WERI-Rb-1 (cell line): ENCODE data around the gene PDE3B.
A peak's percentile ranks its signal among the peaks of the same experiment; 100 is the strongest.

ENCODE experiments used
- DNase-seq: peaks from one replicate; pipeline ENCODE4 v3.0.0-alpha.2; 2020
- H3K27ac ChIP-seq: fragments of 250-450 bp; sonication (Bioruptor Pico); 2 replicates; pipeline ENCODE4 v1.5.1; 2020; ENCODE audit warnings: mild to moderate bottlenecking, moderate library complexity
- H3K27me3 ChIP-seq: fragments of 250-450 bp; sonication (Bioruptor Pico); 2 replicates; pipeline ENCODE4 v1.5.1; 2021; ENCODE audit warnings: mild to moderate bottlenecking, low read depth, moderate library complexity; ENCODE audit not compliant: insufficient read depth, severe bottlenecking
- H3K36me3 ChIP-seq: fragments of 250-450 bp; sonication (Bioruptor Pico); 2 replicates; pipeline ENCODE4 v1.5.1; 2020; ENCODE audit warnings: mild to moderate bottlenecking, moderate library complexity
- H3K4me3 ChIP-seq: 2 replicates; pipeline ENCODE4 v1.5.1; 2011; ENCODE audit warnings: low read depth, mild to moderate bottlenecking, control low read depth, low read length
- H3K9me3 ChIP-seq: fragments of 250-450 bp; sonication (Bioruptor Pico); 2 replicates; pipeline ENCODE4 v1.5.1; 2021; ENCODE audit warnings: mild to moderate bottlenecking, moderate library complexity; ENCODE audit not compliant: severe bottlenecking
- CTCF ChIP-seq: IDR thresholded peaks from 2 replicates; pipeline ENCODE4 v1.5.1; 2011; ENCODE audit warnings: low read depth, mild to moderate bottlenecking, control low read depth, inconsistent platforms, low read length

The PDE3B gene

GRCh38 chr11:14636119-14636518 is 7.5 kb upstream of the PDE3B start:
- TF ChIP-seq CTCF = no peak
- no peak overlapping the region for H3K27ac ChIP-seq
- no peaks in the 10 kb centered on the region for H3K9me3 ChIP-seq
- H3K27me3 ChIP-seq = no peaks in the 10 kb centered on the region
- no peaks in the 10 kb centered on the region for H3K36me3 ChIP-seq
- H3K4me3 ChIP-seq = no peak overlapping the region
- no peak for DNase-seq

- Histone ChIP-seq H3K36me3 (no peaks in the 10 kb centered on the region), H3K9me3 (no peaks in the 10 kb centered on the region), H3K27me3 (no peaks in the 10 kb centered on the region), H3K27ac (no peak overlapping the region), H3K4me3 (no peak overlapping the region)
- no peak for TF ChIP-seq CTCF
- DNase-seq = no peak
These were observed 5.7 kb upstream of the PDE3B start for GRCh38 chr11:14637868-14638409.

- H3K9me3 ChIP-seq = no peaks in the 10 kb centered on the region
- H3K27me3 ChIP-seq = no peaks in the 10 kb centered on the region
- H3K4me3 ChIP-seq = no peak overlapping the region
- H3K36me3 ChIP-seq = no peaks in the 10 kb centered on the region
- no peak for TF ChIP-seq CTCF
- no peak for DNase-seq
- no peak overlapping the region for H3K27ac ChIP-seq
These were observed 5.0 kb upstream of the PDE3B start for GRCh38 chr11:14638561-14638960.

- no peak for TF ChIP-seq CTCF
- Histone ChIP-seq H3K36me3 (peaks cover 3% of the 10 kb centered on the region; the same call in 1 of the 2 replicates), H3K27ac (no peak overlapping the region), H3K27me3 (peaks cover 5% of the 10 kb centered on the region), H3K9me3 (no peaks in the 10 kb centered on the region), H3K4me3 (no peak overlapping the region)
- no peak for DNase-seq
These were observed 1.8 kb upstream of the PDE3B start for GRCh38 chr11:14641801-14642200.

- no peaks in the 10 kb centered on the region for H3K9me3 ChIP-seq
- H3K36me3 ChIP-seq = peaks cover 3% of the 10 kb centered on the region; the same call in 1 of the 2 replicates
- no peak for DNase-seq
- H3K4me3 ChIP-seq = no peak overlapping the region
- no peak overlapping the region for H3K27ac ChIP-seq
- peaks cover 5% of the 10 kb centered on the region for H3K27me3 ChIP-seq
- TF ChIP-seq CTCF = no peak
These were observed 1.2 kb upstream of the PDE3B start for GRCh38 chr11:14642453-14642852.

GRCh38 chr11:14642873-14643696 is 519 bp upstream of the PDE3B start:
- peaks cover 5% of the 10 kb centered on the region for H3K27me3 ChIP-seq

More at GRCh38 chr11:14642873-14643696, 519 bp upstream of the PDE3B start:
- Histone ChIP-seq H3K36me3 (peaks cover 3% of the 10 kb centered on the region; the same call in 1 of the 2 replicates), H3K4me3 (peak overlapping the region; percentile 76), H3K9me3 (no peaks in the 10 kb centered on the region), H3K27ac (peak overlapping the region; percentile 41; the same call in 1 of the 2 replicates)
- DNase-seq = no peak
- TF ChIP-seq CTCF = no peak
